Heart right ventricle (tissue), 16 donors: Measurements from ENCODE around the gene LIN9. TPM values are rescaled to one million over a fixed set of nuclear protein-coding genes. Genes with fewer than 3 reads are reported as not detected.

Source experiments
- ATAC-seq, 8 donors: fragments of 200-7000 bp; cut with Tn5 transposase; one replicate each; pipeline ENCODE4 v1.9.1; 2020; ENCODE audit warnings: mild to moderate bottlenecking in 8 of 8, moderate library complexity in 8 of 8, moderate number of reproducible peaks in 1 of 8
- DNase-seq, 2 donors: peaks; one replicate each; pipeline ENCODE4 v3.0.0-alpha.2; 2020
- H3K27ac ChIP-seq, 10 donors: fragments of 200-600 bp; sonication (generic) in 2 of 10; one replicate each; pipeline versions ENCODE4 v1.5.0 to v1.8.0; 2020 to 2022; ENCODE audit warnings: mild to moderate bottlenecking in 3 of 10
- H3K27me3 ChIP-seq, 7 donors: fragments of 200-600 bp; one replicate each; pipeline ENCODE4 v1.8.0; 2021 to 2022; ENCODE audit warnings: mild to moderate bottlenecking in 2 of 7
- H3K36me3 ChIP-seq, 9 donors: fragments of 200-600 bp; sonication (generic) in 1 of 9; one replicate each; pipeline versions ENCODE4 v1.5.0 to v1.8.0; 2020 to 2022; ENCODE audit warnings: mild to moderate bottlenecking in 2 of 9
- H3K4me1 ChIP-seq, 9 donors: fragments of 200-600 bp; sonication (generic) in 1 of 9; one replicate each; pipeline versions ENCODE4 v1.5.0 to v1.8.0; 2020 to 2022; ENCODE audit warnings: mild to moderate bottlenecking in 4 of 9
- H3K4me3 ChIP-seq, 10 donors: fragments of 200-600 bp; sonication (generic) in 2 of 10; one replicate each; pipeline versions ENCODE4 v1.5.0 to v1.8.0; 2020 to 2022; ENCODE audit warnings: mild to moderate bottlenecking in 7 of 10, moderate library complexity in 2 of 10
- H3K9me3 ChIP-seq, 11 donors: fragments of 200-600 bp in 10 of 11; sonication (generic) in 2 of 11; one replicate each; pipeline versions ENCODE4 v1.5.0 to v1.8.0; 2013 to 2022; ENCODE audit warnings: mild to moderate bottlenecking in 2 of 11, control low read depth in 1 of 11, moderate library complexity in 1 of 11
- WGBS, 2 donors: extraction: QIAGEN DNeasy Blood & Tissue Kit; methylation state at CpG; one replicate each; pipeline ENCODE4 v1.1.7; 2013; ENCODE audit warnings: inconsistent platforms in 1 of 2; 5-methylcytosine and 5-hydroxymethylcytosine counted together
- intact Hi-C, 10 donors: fragments of 100-400 bp; cut with DNase I; formaldehyde crosslinking; loops; one replicate each; pipeline versions ENCODE4 v1.11.1 to v1.14.2; 2022
- polyA plus RNA-seq, 2 donors: library from polyadenylated mRNA; stranded (reverse); fragments of 200-250 nt; gene quantifications; one replicate each; pipeline ENCODE4 v1.2.3, GENCODE V29; 2013
- total RNA-seq, 10 donors: library from RNA; stranded (reverse); fragmentation: NEBNext Ultra II Directional in 3 of 10; extraction: Animal tissue kit (Norgen Biotek cat#: 25700) in 3 of 10; gene quantifications; one replicate each; pipeline versions ENCODE4 v1.2.1 to v1.2.4, GENCODE V29; 2021 to 2023
- TF ChIP-seq, protein P1 (sequence below), 9 donors: fragments of 200-600 bp; sonication (generic) in 2 of 9; IDR thresholded peaks; one replicate each; pipeline versions ENCODE4 v1.5.0 to v1.8.0; 2021 to 2022; ENCODE audit warnings: antibody characterized with exemption in 9 of 9, mild to moderate bottlenecking in 5 of 9, moderate library complexity in 1 of 9
- donor health status: Arrhythmogenic right ventricular cardiomyopathy.
- donor health status: ischemic (EF 13 %, LVEDD 7.1; RV severe dilation, severe dysfunction).
- donor health status: healthy with polysubstance abuse.
- donor health status: DM: no; HTN: yes; CAD: no.
- donor health status: DM: no; HTN: no; CAD: no.
- donor health status: ischemic (EF 25% LVEDD 6.9; RV normal size, moderate dysfunction).
- donor health status: ischemic (EF 25% LVEDD 5.7; RV mildly dilated, moderate dysfunction).
- donor health status: healthy.
- donor health status: DM: yes; HTN: yes; CAD: no.
- donor health status: Ischemic cardiomyopathy.
- donor health status: ischemic (EF 35%, LVEDD 5.7; RV mildly dilated, moderate dysfunction).
- donor health status: nonischemic (EF 11% LVEDD 7.7; RV severe dilation, severe dysfunction).
- donor health status: DM: yes; HTN: yes; CAD: no.
- donor health status: PGD.
- donor health status: ischemic (EF 29% LVEDD 5.4; RV normal size, mild dysfunction).
- donor health status: nonischemic (EF 23%, LVEDD 6.1; RV moderate dilation, normal function).

Gene LIN9
- total and polyA plus RNA-seq, 12 donors: 5.8 to 25.6 (median 18.0) TPM

GRCh38 chr1:226308166-226308722 lies 720 bp downstream of the LIN9 start:
- DNase-seq (peak in 1 of 2 donors; percentile 44), ATAC-seq (peak; percentile 15 to 64 (median 41))
- H3K9me3 ChIP-seq: no peaks in the 10 kb centered on the region
- TF ChIP-seq, protein P1, sequence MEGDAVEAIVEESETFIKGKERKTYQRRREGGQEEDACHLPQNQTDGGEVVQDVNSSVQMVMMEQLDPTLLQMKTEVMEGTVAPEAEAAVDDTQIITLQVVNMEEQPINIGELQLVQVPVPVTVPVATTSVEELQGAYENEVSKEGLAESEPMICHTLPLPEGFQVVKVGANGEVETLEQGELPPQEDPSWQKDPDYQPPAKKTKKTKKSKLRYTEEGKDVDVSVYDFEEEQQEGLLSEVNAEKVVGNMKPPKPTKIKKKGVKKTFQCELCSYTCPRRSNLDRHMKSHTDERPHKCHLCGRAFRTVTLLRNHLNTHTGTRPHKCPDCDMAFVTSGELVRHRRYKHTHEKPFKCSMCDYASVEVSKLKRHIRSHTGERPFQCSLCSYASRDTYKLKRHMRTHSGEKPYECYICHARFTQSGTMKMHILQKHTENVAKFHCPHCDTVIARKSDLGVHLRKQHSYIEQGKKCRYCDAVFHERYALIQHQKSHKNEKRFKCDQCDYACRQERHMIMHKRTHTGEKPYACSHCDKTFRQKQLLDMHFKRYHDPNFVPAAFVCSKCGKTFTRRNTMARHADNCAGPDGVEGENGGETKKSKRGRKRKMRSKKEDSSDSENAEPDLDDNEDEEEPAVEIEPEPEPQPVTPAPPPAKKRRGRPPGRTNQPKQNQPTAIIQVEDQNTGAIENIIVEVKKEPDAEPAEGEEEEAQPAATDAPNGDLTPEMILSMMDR (IDR thresholded peaks at IDR 0.05): no peak
- H3K36me3 ChIP-seq: no peaks in the 10 kb centered on the region
- peak overlapping the region; percentile 72 to 97 (median 92) for H3K27ac ChIP-seq
- H3K27me3 ChIP-seq: no peaks in the 10 kb centered on the region
- H3K4me3 ChIP-seq: peak overlapping the region; percentile 86 to 99 (median 98)
- intact Hi-C loops: loop anchor here in 1 of 10 donors (5.0 kb wide), 1 partner anchor 99 kb away; the partner anchor contains the start of gene PARP1
- H3K4me1 ChIP-seq: peaks cover 2 to 34% (median 20%) of the 10 kb centered on the region in 9 donors
- 4% methylated on average over 14 of the region's 14 CpGs for WGBS, 2 donors

DNA sequence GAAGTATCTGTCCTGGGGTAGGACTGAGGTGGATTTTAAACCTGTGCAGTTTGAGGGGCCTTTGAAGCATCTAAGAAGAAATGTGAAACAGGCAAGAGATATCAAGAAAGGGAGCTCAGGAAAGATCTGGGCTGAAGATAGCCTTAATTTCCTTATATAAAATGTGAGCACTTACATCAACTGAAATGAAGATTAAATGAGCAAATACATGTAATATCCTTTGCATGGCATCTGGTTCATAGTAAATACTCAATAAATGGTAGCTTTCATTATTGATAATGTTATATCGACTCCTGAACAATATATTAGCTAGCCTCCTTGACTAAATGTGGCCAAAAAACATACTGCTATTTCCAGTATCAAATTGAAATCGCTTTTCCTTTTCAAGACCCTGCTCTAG lies 2.5 kb downstream of the LIN9 start:
- Histone ChIP-seq H3K4me3 (no peak overlapping the region), H3K4me1 (peaks cover 2 to 38% (median 20%) of the 10 kb centered on the region in 9 donors), H3K27me3 (no peaks in the 10 kb centered on the region), H3K9me3 (no peaks in the 10 kb centered on the region), H3K36me3 (no peaks in the 10 kb centered on the region), H3K27ac (peak overlapping the region in 8 of 10 donors; percentile 29 to 97 (median 80))
- TF ChIP-seq, protein P1 (IDR thresholded peaks at IDR 0.05): no peak
- intact Hi-C loops: loop anchor here in 2 of 10 donors (2.0 to 5.0 kb wide), 2 partner anchors 50 to 101 kb away; partner anchors contain the start of gene PARP1 (in 1 of the 2)
- ATAC-seq (no peak), DNase-seq (no peak)
- WGBS, 2 donors: 91 to 93% methylated on average over 2 of the region's 2 CpGs

GRCh38 chr1:226305184-226305583 lies 3.8 kb downstream of the LIN9 start:
- Histone ChIP-seq H3K27me3 (no peaks in the 10 kb centered on the region), H3K4me3 (no peak overlapping the region), H3K4me1 (peaks cover 2 to 43% (median 18%) of the 10 kb centered on the region in 9 donors), H3K9me3 (no peaks in the 10 kb centered on the region), H3K27ac (peak overlapping the region in 7 of 10 donors; percentile 40 to 97 (median 91)), H3K36me3 (peaks cover 0 to 6% (median 0%) of the 10 kb centered on the region in 9 donors)
- no peak for ATAC-seq
- TF ChIP-seq, protein P1 (IDR thresholded peaks at IDR 0.05): no peak
- intact Hi-C loops: loop anchor here in 1 of 10 donors (5.0 kb wide), 1 partner anchor 102 kb away; the partner anchor contains the start of gene PARP1
- no peak for DNase-seq
- 82 to 86% methylated on average over 5 of the region's 5 CpGs for WGBS, 2 donors

- H3K27me3 ChIP-seq: no peaks in the 10 kb centered on the region
- ATAC-seq: no peak
- peaks cover 0 to 35% (median 14%) of the 10 kb centered on the region in 9 donors for H3K4me1 ChIP-seq
- H3K9me3 ChIP-seq: no peaks in the 10 kb centered on the region
- H3K27ac ChIP-seq: peak overlapping the region in 6 of 10 donors; percentile 8 to 96 (median 77)
- H3K4me3 ChIP-seq: no peak overlapping the region
- peaks cover 0 to 14% (median 0%) of the 10 kb centered on the region in 9 donors for H3K36me3 ChIP-seq
- WGBS, 2 donors: 74 to 85% methylated on average over 4 of the region's 4 CpGs
- intact Hi-C loops: no loop called here
- TF ChIP-seq, protein P1 (IDR thresholded peaks at IDR 0.05): no peak
- DNase-seq: no peak
These were observed 4.5 kb downstream of the LIN9 start for GRCh38 chr1:226304291-226304955.
